PC-9 (cell line): ENCODE data around the gene CACNB1. TPM values are rescaled to one million over a fixed set of nuclear protein-coding genes. Genes with fewer than 3 reads are reported as not detected.

Source experiments
- BruUV-seq: library from RNA; stranded (reverse); fragments of 400-500 nt; replicated peaks from 2 replicates; lab custom pipeline; 2021; lab: Mats Ljungman, UMichigan
- CTCF ChIA-PET: fragments of 300-600 bp; sonication (Branson Sonifier 250); formaldehyde crosslinking; loops from one replicate; lab custom pipeline; 2022; ENCODE audit warnings: antibody characterized with exemption; lab: Charles Lee
- POLR2A ChIA-PET: fragments of 300-600 bp; sonication (Branson Sonifier 250); formaldehyde crosslinking; loops from one replicate; lab custom pipeline; 2022; ENCODE audit warnings: antibody characterized with exemption; ENCODE audit not compliant: unreplicated experiment; lab: Charles Lee
- DNase-seq, 2 experiments: peaks; one replicate each; pipeline versions ENCODE4 v3.0.0 to v3.0.0-alpha.2; 2015 to 2022; ENCODE audit warnings: mixed read lengths in 1 of 2
- H2AFZ ChIP-seq: fragments of 200-600 bp; sonication (generic); 2 replicates; pipeline ENCODE4 v1.8.1; 2017; ENCODE audit warnings: antibody characterized with exemption
- H3F3A ChIP-seq: fragments of 200-600 bp; sonication (generic); 2 replicates; pipeline ENCODE4 v1.8.1; 2017; ENCODE audit warnings: antibody characterized with exemption, mild to moderate bottlenecking, low read depth; ENCODE audit not compliant: insufficient read depth
- H3K27ac ChIP-seq: fragments of 200-600 bp; sonication (generic); 2 replicates; pipeline ENCODE4 v1.6.1; 2016; ENCODE audit warnings: mixed run types
- H3K27me3 ChIP-seq: fragments of 200-600 bp; sonication (generic); 2 replicates; pipeline ENCODE4 v1.6.1; 2016; ENCODE audit warnings: low read depth, mixed run types; ENCODE audit not compliant: insufficient read depth
- H3K36me3 ChIP-seq: fragments of 200-600 bp; sonication (generic); 2 replicates; pipeline ENCODE4 v1.6.1; 2016; ENCODE audit warnings: low read depth, mixed run types
- H3K4me1 ChIP-seq: fragments of 200-600 bp; sonication (generic); replicated peaks from 2 replicates; pipeline ENCODE4 v1.6.1; 2016; ENCODE audit warnings: mixed run types; ENCODE audit not compliant: insufficient read depth
- H3K4me2 ChIP-seq: fragments of 200-600 bp; sonication (generic); 2 replicates; pipeline ENCODE4 v1.6.1; 2017; ENCODE audit warnings: mixed run types
- H3K4me3 ChIP-seq: fragments of 200-600 bp; sonication (generic); 2 replicates; pipeline ENCODE4 v1.6.1; 2016; ENCODE audit warnings: mixed run types
- H3K79me2 ChIP-seq: fragments of 200-600 bp; sonication (generic); 2 replicates; pipeline ENCODE4 v1.6.1; 2017; ENCODE audit warnings: low read depth, mixed run types
- H3K9me2 ChIP-seq: fragments of 200-600 bp; sonication (generic); 2 replicates; pipeline ENCODE4 v1.8.1; 2017; ENCODE audit warnings: mild to moderate bottlenecking; ENCODE audit not compliant: insufficient read depth
- H3K9me3 ChIP-seq: fragments of 200-600 bp; sonication (generic); 2 replicates; pipeline ENCODE4 v1.8.1; 2016; ENCODE audit warnings: low read depth; ENCODE audit not compliant: insufficient read depth
- H4K20me1 ChIP-seq: fragments of 200-600 bp; sonication (generic); 2 replicates; pipeline ENCODE4 v1.8.1; 2017; ENCODE audit not compliant: insufficient read depth
- EZH2 ChIP-seq: fragments of 200-600 bp; sonication (generic); IDR thresholded peaks from 2 replicates; pipeline ENCODE4 v1.8.0; 2017; ENCODE audit warnings: antibody characterized with exemption, low read depth
- intact Hi-C: fragments of 100-400 bp; cut with micrococcal nuclease; formaldehyde crosslinking; loops from one replicate; pipeline ENCODE4 v1.10.0; 2022; ENCODE audit not compliant: unreplicated experiment
- total RNA-seq: library from RNA; stranded (reverse); gene quantifications from 2 replicates; pipeline ENCODE4 v1.2.3, GENCODE V29; 2021
- TF ChIP-seq, protein P1 (sequence below): fragments of 200-600 bp; sonication (generic); conservative IDR thresholded peaks from 2 replicates; pipeline ENCODE4 v1.6.1; 2017; ENCODE audit warnings: mixed run types, antibody characterized with exemption, mild to moderate bottlenecking, moderate library complexity

CACNB1 gene
- total RNA-seq, 1 experiment from 2014 or later: 21.4 TPM

DNA sequence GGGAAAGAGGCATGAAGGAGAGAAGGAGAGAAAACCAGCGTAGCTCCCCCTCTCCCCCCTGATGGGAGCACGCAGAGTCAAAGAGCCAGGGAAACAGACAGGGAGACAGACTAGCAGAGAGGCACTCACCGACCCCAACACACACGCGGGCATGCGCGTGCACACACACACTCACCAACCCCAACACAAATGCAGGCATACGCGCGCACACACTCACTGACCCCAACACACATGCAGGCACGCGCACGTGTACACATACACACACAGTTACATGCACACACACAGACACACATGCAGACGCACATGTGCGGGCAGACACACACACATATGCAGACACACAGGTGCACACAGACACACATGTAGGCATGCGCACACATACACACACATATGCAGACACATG is 4.6 kb downstream of the CACNB1 start:
- no peaks in the 10 kb centered on the region for H3K9me3 ChIP-seq
- BruUV-seq: no TSS peak
- H3K36me3 ChIP-seq: no peaks in the 10 kb centered on the region
- TF ChIP-seq, protein P1, sequence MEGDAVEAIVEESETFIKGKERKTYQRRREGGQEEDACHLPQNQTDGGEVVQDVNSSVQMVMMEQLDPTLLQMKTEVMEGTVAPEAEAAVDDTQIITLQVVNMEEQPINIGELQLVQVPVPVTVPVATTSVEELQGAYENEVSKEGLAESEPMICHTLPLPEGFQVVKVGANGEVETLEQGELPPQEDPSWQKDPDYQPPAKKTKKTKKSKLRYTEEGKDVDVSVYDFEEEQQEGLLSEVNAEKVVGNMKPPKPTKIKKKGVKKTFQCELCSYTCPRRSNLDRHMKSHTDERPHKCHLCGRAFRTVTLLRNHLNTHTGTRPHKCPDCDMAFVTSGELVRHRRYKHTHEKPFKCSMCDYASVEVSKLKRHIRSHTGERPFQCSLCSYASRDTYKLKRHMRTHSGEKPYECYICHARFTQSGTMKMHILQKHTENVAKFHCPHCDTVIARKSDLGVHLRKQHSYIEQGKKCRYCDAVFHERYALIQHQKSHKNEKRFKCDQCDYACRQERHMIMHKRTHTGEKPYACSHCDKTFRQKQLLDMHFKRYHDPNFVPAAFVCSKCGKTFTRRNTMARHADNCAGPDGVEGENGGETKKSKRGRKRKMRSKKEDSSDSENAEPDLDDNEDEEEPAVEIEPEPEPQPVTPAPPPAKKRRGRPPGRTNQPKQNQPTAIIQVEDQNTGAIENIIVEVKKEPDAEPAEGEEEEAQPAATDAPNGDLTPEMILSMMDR: no peak
- no peak for TF ChIP-seq EZH2
- DNase-seq: no peak
- intact Hi-C loops: no loop called here
- H2AFZ ChIP-seq: no peak overlapping the region
- peaks cover 10% of the 10 kb centered on the region for H3K4me1 ChIP-seq
- H4K20me1 ChIP-seq: no peaks in the 10 kb centered on the region
- ChIA-PET POLR2A (no interaction called here), CTCF (no interaction called here)
- no peaks in the 10 kb centered on the region for H3K27me3 ChIP-seq
- no peak overlapping the region for H3K27ac ChIP-seq
- no peak overlapping the region for H3K4me3 ChIP-seq
- no peaks in the 10 kb centered on the region for H3K9me2 ChIP-seq
- no peak overlapping the region for H3K4me2 ChIP-seq
- peaks cover 5% of the 10 kb centered on the region for H3F3A ChIP-seq
- peaks cover 14% of the 10 kb centered on the region for H3K79me2 ChIP-seq

GRCh38 chr17:39191750-39192510 is 5.5 kb downstream of the CACNB1 start:
- H3K36me3 ChIP-seq: no peaks in the 10 kb centered on the region
- CTCF ChIA-PET: no interaction called here
- H4K20me1 ChIP-seq: no peaks in the 10 kb centered on the region
- intact Hi-C loops: no loop called here
- no peak for DNase-seq
- no peak overlapping the region for H3K27ac ChIP-seq
- no peaks in the 10 kb centered on the region for H3K27me3 ChIP-seq
- H3K4me1 ChIP-seq: peaks cover 7% of the 10 kb centered on the region
- H3K9me3 ChIP-seq: no peaks in the 10 kb centered on the region
- H3K9me2 ChIP-seq: no peaks in the 10 kb centered on the region
- POLR2A ChIA-PET: no interaction called here
- no TSS peak for BruUV-seq
- H3K4me3 ChIP-seq: no peak overlapping the region
- H3F3A ChIP-seq: peaks cover 5% of the 10 kb centered on the region; the same call in 1 of the 2 replicates
- peaks cover 14% of the 10 kb centered on the region for H3K79me2 ChIP-seq
- H3K4me2 ChIP-seq: no peak overlapping the region
- no peak for TF ChIP-seq EZH2
- TF ChIP-seq, protein P1: no peak
- H2AFZ ChIP-seq: no peak overlapping the region

GRCh38 chr17:39187152-39187830 is 10.2 kb downstream of the CACNB1 start:
- H3K9me2 ChIP-seq: no peaks in the 10 kb centered on the region
- intact Hi-C loops: no loop called here
- H3K27ac ChIP-seq: no peak overlapping the region
- no peak overlapping the region for H2AFZ ChIP-seq
- no TSS peak for BruUV-seq
- TF ChIP-seq, protein P1: no peak
- no peak for TF ChIP-seq EZH2
- no peaks in the 10 kb centered on the region for H3K79me2 ChIP-seq
- POLR2A ChIA-PET: no interaction called here
- H3K36me3 ChIP-seq: no peaks in the 10 kb centered on the region
- no peaks in the 10 kb centered on the region for H3K4me1 ChIP-seq
- no peak for DNase-seq
- CTCF ChIA-PET: no interaction called here
- H3K27me3 ChIP-seq: no peaks in the 10 kb centered on the region
- no peaks in the 10 kb centered on the region for H4K20me1 ChIP-seq
- no peak overlapping the region for H3K4me2 ChIP-seq
- no peaks in the 10 kb centered on the region for H3F3A ChIP-seq
- H3K4me3 ChIP-seq: no peak overlapping the region
- no peaks in the 10 kb centered on the region for H3K9me3 ChIP-seq
